HepG2 (cell line): ENCODE results near the gene MADCAM1. TPM values are rescaled to one million over a fixed set of nuclear protein-coding genes. Genes with fewer than 3 reads are reported as not detected.

ENCODE experiments used
- CBFB ChIP-seq: sonication (generic); formaldehyde crosslinking; IDR thresholded peaks from 2 replicates; pipeline ENCODE4 v1.4.0; 2020; ENCODE audit warnings: missing genetic modification reagents
- HIVEP1 ChIP-seq: sonication (generic); formaldehyde crosslinking; IDR thresholded peaks from 2 replicates; pipeline ENCODE4 v1.4.0; 2020; ENCODE audit warnings: mild to moderate bottlenecking, missing genetic modification reagents
- KDM1A ChIP-seq: IDR thresholded peaks from 2 replicates; pipeline ENCODE4 v1.6.1; 2016; ENCODE audit warnings: missing compliant biosample characterization
- MEIS2 ChIP-seq: sonication (generic); formaldehyde crosslinking; IDR thresholded peaks from 2 replicates; pipeline ENCODE4 v1.9.0; 2021; ENCODE audit warnings: mild to moderate bottlenecking, missing genetic modification reagents
- MYC ChIP-seq: sonication (generic); formaldehyde crosslinking; IDR thresholded peaks from 2 replicates; pipeline ENCODE4 v1.9.0; 2021; ENCODE audit warnings: missing genetic modification reagents, borderline replicate concordance
- NFKB2 ChIP-seq: sonication (generic); formaldehyde crosslinking; IDR thresholded peaks from 2 replicates; pipeline ENCODE4 v1.4.0; 2020; ENCODE audit warnings: missing genetic modification reagents, borderline replicate concordance
- PAX8 ChIP-seq: sonication (generic); formaldehyde crosslinking; IDR thresholded peaks from 2 replicates; pipeline ENCODE4 v1.8.0; 2022; ENCODE audit warnings: mild to moderate bottlenecking, missing genetic modification reagents, borderline replicate concordance
- SAP130 ChIP-seq: IDR thresholded peaks from 2 replicates; pipeline ENCODE4 v1.6.1; 2016; ENCODE audit warnings: low read depth
- SMC3 ChIP-seq: IDR thresholded peaks from 2 replicates; pipeline ENCODE4 v1.6.1; 2011; ENCODE audit warnings: low read length, improper control_type of control experiment
- TIGD3 ChIP-seq: sonication (generic); formaldehyde crosslinking; IDR thresholded peaks from 2 replicates; pipeline ENCODE4 v1.5.1; 2020; ENCODE audit warnings: mild to moderate bottlenecking, missing genetic modification reagents, borderline replicate concordance
- ZBTB4 ChIP-seq: sonication (generic); formaldehyde crosslinking; IDR thresholded peaks from 2 replicates; pipeline ENCODE4 v1.4.0; 2020; ENCODE audit warnings: missing genetic modification reagents, mild to moderate bottlenecking, borderline replicate concordance
- ZIK1 ChIP-seq: sonication (generic); formaldehyde crosslinking; IDR thresholded peaks from 2 replicates; pipeline ENCODE4 v1.5.0; 2020; ENCODE audit warnings: mild to moderate bottlenecking, low read depth, missing genetic modification reagents, borderline replicate concordance
- ZNF230 ChIP-seq: sonication (generic); formaldehyde crosslinking; IDR thresholded peaks from 2 replicates; pipeline ENCODE4 v1.4.0; 2020; ENCODE audit warnings: mild to moderate bottlenecking, missing genetic modification reagents
- ZNF550 ChIP-seq: sonication (generic); formaldehyde crosslinking; IDR thresholded peaks from 2 replicates; pipeline ENCODE4 v1.4.0; 2020; ENCODE audit warnings: mild to moderate bottlenecking, missing genetic modification reagents, borderline replicate concordance
- ZNF879 ChIP-seq: sonication (generic); formaldehyde crosslinking; IDR thresholded peaks from 2 replicates; pipeline ENCODE4 v1.8.1; 2023; ENCODE audit warnings: missing genetic modification reagents
- ZNF883 ChIP-seq: sonication (generic); formaldehyde crosslinking; IDR thresholded peaks from 2 replicates; pipeline ENCODE4 v1.5.1; 2020; ENCODE audit warnings: mild to moderate bottlenecking, missing genetic modification reagents; ENCODE audit errors: not compliant biosample characterization
- ZSCAN9 ChIP-seq: IDR thresholded peaks from 2 replicates; pipeline ENCODE4 v1.6.1; 2016; ENCODE audit warnings: borderline replicate concordance
- polyA plus RNA-seq, 8 experiments: library from polyadenylated mRNA; depleted of rRNA in 3 of 8; stranded (reverse) in 7 of 8; unstranded in 1 of 8; fragments of >200 nt; fragmentation: Illumina TruSeq in 4 of 8; extraction: Trizol in 4 of 8; gene quantifications; 2 replicates each; pipeline versions ENCODE4 v1.2.1 to v1.2.3, GENCODE V29; 2011 to 2016; ENCODE audit warnings: low read depth in 4 of 8, missing spikeins in 1 of 8, mixed read lengths in 1 of 8; ENCODE audit not compliant: insufficient read depth in 1 of 8
- total RNA-seq, 5 experiments: library from RNA; depleted of rRNA; stranded (reverse); fragments of >200 nt; fragmentation: Illumina TruSeq; extraction: Trizol; gene quantifications; 2 replicates each; pipeline ENCODE4 v1.2.3, GENCODE V29; 2016; ENCODE audit warnings: low read depth in 1 of 5
- TF ChIP-seq, protein P1 (sequence below): sonication (generic); formaldehyde crosslinking; IDR thresholded peaks from 2 replicates; pipeline ENCODE4 v1.4.0; 2020; ENCODE audit warnings: missing genetic modification reagents, borderline replicate concordance

The MADCAM1 gene
- total and polyA plus RNA-seq, 2 of the 13 experiments (the other 11 are each of a cell fraction or from before 2014, with no cell fraction given) = 0.29 to 0.33 TPM

- TF ChIP-seq TIGD3 (CRISPR knock-in tag) = 0 out of 2 replicates have a peak, but pooled peaks have one; percentile 59
- TF ChIP-seq ZBTB4 = peak; percentile 51; the same call in 1 of the 2 replicates
- TF ChIP-seq CBFB (CRISPR knock-in tag) = peak; percentile 76; the same call in 1 of the 2 replicates
- peak; percentile 36; the same call in 1 of the 2 replicates for TF ChIP-seq SMC3
- peak; percentile 25; the same call in 1 of the 2 replicates for TF ChIP-seq NFKB2 (CRISPR knock-in tag)
- TF ChIP-seq HIVEP1 = 0 out of 2 replicates have a peak, but pooled peaks have one; percentile 38
- TF ChIP-seq ZNF883 = peak; percentile 28
- no peak for TF ChIP-seq ZNF550 (CRISPR knock-in tag)
- no peak for TF ChIP-seq KDM1A
- peak; percentile 84 for TF ChIP-seq ZIK1 (CRISPR knock-in tag)
- TF ChIP-seq ZSCAN9 (CRISPR knock-in tag) = peak; percentile 43; the same call in 1 of the 2 replicates
- TF ChIP-seq ZNF230 = 0 out of 2 replicates have a peak, but pooled peaks have one; percentile 29
- peak; percentile 94; the same call in 1 of the 2 replicates for TF ChIP-seq MYC
- 0 out of 2 replicates have a peak, but pooled peaks have one; percentile 40 for TF ChIP-seq PAX8 (CRISPR knock-in tag)
- peak; percentile 75 for TF ChIP-seq SAP130 (CRISPR knock-in tag)
- no peak; the same call in 1 of the 2 replicates for TF ChIP-seq MEIS2
- TF ChIP-seq ZNF879 (CRISPR knock-in tag) = no peak
- TF ChIP-seq, protein P1, sequence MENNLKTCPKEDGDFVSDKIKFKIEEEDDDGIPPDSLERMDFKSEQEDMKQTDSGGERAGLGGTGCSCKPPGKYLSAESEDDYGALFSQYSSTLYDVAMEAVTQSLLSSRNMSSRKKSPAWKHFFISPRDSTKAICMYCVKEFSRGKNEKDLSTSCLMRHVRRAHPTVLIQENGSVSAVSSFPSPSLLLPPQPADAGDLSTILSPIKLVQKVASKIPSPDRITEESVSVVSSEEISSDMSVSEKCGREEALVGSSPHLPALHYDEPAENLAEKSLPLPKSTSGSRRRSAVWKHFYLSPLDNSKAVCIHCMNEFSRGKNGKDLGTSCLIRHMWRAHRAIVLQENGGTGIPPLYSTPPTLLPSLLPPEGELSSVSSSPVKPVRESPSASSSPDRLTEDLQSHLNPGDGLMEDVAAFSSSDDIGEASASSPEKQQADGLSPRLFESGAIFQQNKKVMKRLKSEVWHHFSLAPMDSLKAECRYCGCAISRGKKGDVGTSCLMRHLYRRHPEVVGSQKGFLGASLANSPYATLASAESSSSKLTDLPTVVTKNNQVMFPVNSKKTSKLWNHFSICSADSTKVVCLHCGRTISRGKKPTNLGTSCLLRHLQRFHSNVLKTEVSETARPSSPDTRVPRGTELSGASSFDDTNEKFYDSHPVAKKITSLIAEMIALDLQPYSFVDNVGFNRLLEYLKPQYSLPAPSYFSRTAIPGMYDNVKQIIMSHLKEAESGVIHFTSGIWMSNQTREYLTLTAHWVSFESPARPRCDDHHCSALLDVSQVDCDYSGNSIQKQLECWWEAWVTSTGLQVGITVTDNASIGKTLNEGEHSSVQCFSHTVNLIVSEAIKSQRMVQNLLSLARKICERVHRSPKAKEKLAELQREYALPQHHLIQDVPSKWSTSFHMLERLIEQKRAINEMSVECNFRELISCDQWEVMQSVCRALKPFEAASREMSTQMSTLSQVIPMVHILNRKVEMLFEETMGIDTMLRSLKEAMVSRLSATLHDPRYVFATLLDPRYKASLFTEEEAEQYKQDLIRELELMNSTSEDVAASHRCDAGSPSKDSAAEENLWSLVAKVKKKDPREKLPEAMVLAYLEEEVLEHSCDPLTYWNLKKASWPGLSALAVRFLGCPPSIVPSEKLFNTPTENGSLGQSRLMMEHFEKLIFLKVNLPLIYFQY (CRISPR knock-in tag) = peak; percentile 92; the same call in 1 of the 2 replicates
These were observed 14.4 kb downstream of the MADCAM1 start (continued) for GRCh38 chr19:510606-511100.
